GM12878 (cell line): ENCODE results near the gene CRYZL1.

ENCODE experiments used
- CHD2 ChIP-seq: IDR thresholded peaks from 2 replicates; pipeline ENCODE4 v1.6.1; 2011; ENCODE audit warnings: low read depth, low read length, improper control_type of control experiment, borderline replicate concordance
- HDGF ChIP-seq: fragments of 450-650 bp; IDR thresholded peaks from 2 replicates; pipeline ENCODE4 v1.6.1; 2016; ENCODE audit warnings: antibody characterized with exemption
- SMAD1 ChIP-seq: fragments of 450-650 bp; IDR thresholded peaks from 2 replicates; pipeline ENCODE4 v1.6.1; 2018; ENCODE audit warnings: mild to moderate bottlenecking, low read depth; ENCODE audit not compliant: partially characterized antibody

DNA sequence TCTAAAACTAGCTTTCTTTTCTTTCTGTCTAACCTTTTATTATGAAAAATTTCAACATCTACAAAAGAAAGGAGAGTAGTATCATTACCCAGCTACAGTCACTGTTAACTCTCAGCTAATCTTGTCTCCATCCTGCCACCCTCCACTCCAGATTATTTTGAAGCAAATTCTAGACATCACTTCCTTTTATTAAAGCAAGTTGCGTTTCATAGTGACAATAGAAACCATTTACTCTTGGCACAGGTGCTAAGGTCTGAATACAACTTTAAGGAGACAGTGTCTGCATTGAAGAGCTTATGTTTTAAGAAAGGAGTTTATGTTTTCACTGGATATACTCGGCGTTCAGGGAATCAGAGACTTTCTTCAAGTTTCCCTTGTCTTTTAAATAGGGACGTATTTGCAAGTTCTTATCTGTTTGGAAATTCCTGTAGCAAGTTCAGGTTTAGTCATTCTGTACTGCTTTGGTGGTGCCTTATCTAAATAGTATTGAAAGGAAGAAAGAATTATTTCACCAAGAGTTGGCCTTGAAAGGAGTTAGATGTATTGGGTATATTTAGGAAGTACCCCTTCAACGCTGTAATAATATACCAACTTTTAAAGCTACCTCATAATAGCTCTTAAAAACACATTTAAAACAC lies 43.5 kb upstream of the CRYZL1 start:
- TF ChIP-seq CHD2 = no peak
- no peak for TF ChIP-seq HDGF
- TF ChIP-seq SMAD1 = no peak
